HG02884 (cell line): Measurements from ENCODE around the gene TBL1Y.
"Not testable (repeated sequence)": the region's sequence is repeated elsewhere in the genome, so short reads cannot be mapped to it uniquely, and the experiment has no call there.

Experiments
- ATAC-seq: cut with Tn5 transposase; IDR thresholded peaks from one replicate; pipeline ENCODE4 v1.9.1; 2021; ENCODE audit warnings: mild to moderate bottlenecking, moderate library complexity; ENCODE audit not compliant: unreplicated experiment

Gene TBL1Y

DNA sequence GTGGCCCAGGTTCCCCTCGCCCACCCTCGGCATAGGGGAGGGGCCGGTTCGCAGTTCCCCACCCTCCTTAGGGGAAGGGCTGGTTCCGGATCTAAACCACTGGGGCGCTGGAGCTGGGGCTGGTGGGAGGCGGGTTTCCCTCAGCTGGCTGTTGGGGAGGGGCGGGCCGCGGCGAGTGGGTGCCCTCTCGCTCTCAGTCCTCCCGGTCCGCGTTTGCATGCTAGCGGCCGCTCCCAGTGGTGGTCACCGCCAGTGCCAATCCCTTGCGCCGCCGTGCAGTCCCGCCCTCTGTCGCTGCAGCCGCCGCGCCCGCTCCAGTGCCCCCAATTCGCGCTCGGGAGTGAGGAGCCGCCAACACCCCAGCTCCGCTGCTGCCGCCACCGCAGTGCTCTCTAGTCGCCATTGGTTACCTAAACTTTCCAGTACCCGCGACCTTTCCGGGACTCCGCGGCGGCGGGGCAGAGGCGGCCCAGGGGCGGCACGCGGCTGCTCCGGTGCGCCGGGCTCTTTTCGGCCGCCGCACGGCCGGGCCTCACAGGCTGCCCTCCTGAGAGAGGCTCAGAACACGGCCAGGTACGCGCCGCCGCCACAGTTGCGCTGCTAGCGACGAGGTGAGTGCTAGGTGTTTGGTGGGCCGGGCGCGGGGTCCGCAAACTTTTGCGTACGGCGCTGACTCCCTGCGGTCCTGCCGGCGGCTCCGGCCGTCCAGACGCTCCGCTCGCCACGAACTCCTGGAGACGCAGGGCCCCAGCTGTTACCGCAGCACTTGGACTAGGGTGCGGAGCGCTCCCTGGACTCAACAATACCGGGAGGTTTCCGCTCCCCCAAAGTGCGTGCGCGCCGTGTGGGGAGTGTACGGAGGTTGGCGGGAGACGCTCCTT lies at the start of gene TBL1Y:
TBL1Y (plus strand) TSS at position 326 of the 881 bp plus-strand sequence. CDS start 114,388 bp downstream, outside the sequence.
- ATAC-seq, result no peak

DNA sequence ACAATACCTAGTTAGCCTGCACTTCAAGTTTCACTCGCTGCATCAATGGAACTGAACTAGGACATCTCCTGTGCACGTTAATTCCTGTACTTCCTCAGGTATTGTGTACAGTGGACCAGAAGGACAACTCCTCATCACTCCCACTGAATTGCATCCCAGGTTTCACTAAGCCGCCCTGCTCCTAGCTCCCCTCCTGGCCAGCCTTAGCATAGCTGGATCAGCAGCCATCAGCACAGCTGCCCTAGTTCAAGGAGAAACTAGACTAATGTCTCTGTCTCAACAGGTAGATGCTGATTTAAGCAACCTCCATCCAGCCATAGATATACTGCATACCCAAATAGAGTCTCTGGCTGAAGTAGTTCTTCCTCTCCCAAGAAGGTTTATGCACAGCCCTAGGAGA lies 16.0 kb upstream of the TBL1Y start:
- ATAC-seq, result no peak

DNA sequence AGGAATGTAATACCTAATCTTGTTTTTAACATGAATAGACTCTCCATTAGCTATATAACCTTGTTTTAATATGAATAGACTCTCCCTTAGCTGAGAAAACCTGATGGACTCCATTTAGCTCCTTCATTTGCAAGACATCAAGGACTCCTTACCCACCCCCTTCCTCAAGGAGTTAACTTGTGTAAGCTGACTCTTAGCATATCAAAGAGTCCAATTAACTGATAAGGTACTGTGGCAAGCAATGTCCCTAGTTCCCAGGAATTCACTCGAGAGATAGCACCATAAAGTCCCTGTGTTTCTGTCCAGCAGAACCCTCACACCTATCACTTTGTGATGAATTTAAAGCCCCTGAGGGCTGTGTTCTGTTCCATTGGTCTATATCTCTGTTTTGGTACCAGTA lies 15.3 kb upstream of the TBL1Y start:
- ATAC-seq, result no peak

DNA sequence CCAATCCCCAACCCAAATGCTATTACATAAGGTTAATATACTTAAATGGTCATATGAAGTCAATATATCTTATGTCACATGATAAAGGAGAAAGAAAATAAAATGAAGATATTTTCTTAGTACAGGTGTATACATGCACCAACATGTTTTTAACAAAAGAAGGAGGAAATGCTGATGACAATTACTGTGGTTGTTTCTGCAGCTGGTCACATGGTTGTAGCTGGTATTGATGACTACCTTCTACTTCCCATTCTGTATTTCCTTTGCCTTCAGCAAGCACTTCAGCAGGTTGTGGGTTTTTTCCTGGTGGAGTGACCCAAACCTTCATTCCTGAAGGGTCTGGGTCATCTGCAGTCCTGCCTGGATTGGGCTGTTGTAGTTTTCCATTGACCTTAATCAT lies 8.4 kb upstream of the TBL1Y start:
- not testable (repeated sequence) for ATAC-seq

DNA sequence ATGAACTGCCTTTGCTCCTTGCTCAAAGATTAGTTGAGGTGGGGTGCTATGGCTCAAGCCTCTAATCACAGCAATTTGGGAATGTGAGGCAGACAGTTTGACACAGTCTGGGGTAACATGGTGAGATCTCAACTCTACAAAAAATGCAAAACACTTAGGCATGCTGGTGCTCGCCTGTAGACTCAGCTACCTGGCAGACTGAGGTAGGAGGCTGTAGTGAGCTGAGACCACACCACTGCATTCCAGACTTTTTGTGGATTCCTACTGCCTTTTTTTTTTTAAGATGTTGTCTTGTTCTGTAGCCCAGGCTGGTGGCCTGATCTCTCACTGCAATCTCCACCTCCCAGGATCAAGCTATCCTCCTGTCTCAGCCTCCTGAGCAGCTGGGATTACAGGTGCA lies 2.9 kb upstream of the TBL1Y start:
- ATAC-seq, result no peak

DNA sequence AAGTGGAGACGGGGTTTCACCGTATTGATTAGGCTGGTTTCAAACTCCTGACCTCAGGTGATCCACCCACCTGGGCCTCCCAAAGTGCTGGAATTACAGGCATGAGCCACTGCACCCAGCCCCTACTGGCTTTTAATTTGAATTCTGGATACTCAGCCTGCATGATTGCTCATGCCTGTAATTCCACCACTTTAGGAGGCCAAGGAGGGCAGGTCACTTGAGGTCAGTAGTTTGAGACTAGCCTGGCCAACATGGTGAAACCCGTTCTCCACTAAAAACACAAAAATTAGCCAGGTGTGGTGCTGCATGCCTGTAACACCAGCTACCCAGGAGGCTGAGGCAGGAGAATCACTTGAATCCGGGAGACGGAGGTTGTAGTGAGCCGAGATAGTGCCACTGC lies 2.5 kb upstream of the TBL1Y start:
- ATAC-seq, result not testable (repeated sequence)

DNA sequence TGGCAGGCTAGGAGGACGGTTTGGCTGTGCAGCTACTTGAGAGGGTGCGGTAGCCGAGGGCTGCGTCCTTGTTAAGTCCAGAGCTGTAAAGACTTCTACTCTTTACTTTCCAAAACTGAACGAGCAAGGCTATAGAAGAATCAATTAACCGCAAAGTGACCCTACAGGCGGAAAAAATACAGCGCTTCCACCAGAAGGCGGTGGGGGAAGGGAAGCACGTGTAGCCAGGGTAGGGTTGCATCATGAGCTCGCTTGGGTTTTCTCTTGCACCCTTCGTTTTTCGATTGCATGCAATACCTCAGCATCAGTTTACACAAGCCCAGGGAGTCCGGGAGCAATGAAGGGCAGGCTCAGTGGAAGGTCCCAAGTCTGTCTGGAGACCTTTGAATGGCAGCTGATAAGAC lies 1.4 kb upstream of the TBL1Y start:
- ATAC-seq, result no peak

DNA sequence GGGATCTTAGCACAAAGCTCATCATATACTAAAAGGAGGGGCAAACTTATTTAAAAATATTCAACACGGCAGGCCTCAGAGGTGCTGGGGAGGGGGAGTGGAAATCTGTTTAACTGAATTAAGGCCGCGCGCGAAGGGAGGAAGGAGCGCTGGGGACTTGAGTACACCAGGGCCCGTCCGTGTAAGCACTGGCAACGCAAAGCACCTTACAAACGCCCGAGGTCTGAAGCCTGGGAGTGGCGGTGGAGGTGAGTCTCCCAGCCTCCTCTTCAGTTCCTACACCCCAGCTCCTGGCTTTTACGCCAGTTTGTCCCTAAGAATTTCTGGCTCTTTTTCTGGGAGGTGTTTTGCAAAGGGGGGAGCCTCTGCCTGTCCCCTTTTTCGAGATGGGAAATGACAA lies 641 bp upstream of the TBL1Y start:
- ATAC-seq, result no peak

DNA sequence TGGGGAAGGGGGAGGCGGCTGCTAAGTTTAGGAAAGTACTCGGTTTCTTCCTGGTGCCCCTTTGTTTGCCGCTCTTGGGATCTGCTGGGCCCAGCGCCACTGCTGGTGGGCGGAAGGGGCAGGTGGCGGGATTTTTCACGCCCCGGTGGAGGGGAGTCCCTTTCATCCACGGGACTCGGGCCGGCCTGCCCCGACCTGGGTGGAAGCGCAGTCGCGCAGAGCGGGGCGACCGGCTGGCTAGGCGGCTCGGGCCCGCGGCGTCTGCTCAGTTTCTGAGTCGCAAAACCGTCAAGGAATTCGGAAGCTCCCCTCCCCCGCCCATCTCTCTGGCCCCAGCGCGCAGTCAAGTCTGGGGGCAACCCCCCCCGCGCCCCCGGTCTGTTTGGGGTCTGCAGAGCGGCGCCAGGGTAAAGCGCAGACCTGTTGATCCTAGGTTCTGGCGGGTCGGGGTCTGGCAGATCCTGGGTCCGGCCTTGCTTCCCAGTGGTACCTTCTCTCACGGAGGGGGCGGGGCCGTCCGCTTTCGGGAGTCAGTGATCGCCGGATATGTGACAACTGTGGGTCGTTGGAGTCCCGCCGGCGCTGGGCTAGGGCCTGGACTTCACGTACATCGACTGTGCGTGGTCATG lies 870 bp downstream of the TBL1Y start, which contains the start of gene AMELY:
AMELY (minus strand) TSS at position 500 of the 629 bp plus-strand sequence. CDS start 39,144 bp downstream, outside the sequence.
- ATAC-seq, result no peak

DNA sequence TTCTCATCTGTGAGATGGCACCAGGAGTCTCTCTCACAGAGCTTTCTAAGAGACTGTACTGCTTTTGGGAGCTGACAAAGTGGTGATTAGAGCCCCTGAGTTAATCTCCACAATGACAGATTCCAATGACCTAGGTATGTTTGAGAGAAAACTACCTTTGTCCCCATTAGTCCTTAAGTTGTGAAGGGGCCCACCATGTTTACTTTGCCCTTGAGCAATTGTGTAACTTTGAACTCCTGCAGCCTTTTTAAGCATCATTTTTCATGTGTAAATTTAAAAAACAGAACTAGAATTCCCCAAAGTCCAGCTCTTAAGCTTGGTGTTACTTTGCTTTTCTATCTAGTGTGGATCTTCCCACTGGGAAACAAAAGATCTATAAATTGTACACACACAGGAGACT lies 2.9 kb downstream of the TBL1Y start:
- no peak for ATAC-seq

DNA sequence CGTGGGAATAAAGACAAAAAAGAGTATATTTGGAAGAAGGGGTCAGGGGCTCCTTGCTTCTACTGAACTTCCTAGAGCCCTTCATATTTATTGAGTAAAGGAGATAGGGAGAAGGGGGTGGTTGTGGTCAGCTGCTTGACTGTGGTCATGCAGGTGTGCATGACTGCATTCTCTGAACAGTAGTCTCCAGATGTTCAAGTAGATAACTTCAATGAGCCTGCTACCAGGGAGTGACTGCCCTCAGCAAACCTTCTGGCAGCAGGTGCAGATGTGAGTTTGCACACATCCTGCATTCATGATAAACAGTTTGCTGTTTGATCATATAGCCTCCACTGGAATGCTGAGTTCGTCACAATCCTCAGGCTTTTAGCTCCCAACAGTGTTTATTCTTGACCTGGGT lies 10.6 kb downstream of the TBL1Y start:
- no peak for ATAC-seq

DNA sequence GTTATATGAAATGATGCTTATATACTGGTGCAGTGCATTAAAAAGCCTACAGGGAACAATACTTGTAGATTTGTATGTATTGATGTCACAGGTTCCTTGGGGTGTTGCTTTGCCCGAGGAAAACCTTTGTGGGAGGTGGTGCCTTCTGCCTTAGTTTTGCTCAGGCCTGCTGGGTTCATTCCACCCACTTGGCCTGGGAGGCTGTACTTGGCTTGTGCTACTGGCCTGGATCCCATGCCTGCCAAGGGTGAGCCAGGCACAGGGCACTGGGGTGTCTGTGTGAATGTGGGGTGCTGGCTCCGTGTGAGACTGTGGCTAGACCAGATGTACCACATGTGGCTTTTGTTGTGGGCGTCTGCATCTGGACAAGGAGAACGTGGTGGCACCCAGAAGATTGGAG lies 17.8 kb downstream of the TBL1Y start:
- ATAC-seq, result no peak

DNA sequence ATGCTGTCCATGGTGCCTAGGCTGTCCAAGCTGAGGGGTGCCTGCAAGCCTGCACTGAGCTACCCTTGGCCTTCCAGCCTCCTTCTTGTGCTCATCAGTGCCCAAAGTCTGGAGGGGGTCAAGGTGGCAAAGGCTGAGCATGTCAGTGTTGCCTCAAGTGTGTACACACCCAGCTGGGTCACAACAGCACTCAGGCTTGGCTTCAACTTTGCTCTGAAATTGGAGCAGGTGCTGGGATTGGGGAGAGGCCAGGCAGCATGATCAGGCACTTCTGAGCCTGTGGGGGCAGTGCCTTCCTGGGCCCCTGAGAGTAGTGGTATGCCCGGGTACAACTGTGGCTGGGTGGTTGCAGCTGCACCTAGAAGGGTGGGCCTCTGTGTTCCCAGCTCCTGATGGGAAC lies 18.7 kb downstream of the TBL1Y start:
- no peak for ATAC-seq

DNA sequence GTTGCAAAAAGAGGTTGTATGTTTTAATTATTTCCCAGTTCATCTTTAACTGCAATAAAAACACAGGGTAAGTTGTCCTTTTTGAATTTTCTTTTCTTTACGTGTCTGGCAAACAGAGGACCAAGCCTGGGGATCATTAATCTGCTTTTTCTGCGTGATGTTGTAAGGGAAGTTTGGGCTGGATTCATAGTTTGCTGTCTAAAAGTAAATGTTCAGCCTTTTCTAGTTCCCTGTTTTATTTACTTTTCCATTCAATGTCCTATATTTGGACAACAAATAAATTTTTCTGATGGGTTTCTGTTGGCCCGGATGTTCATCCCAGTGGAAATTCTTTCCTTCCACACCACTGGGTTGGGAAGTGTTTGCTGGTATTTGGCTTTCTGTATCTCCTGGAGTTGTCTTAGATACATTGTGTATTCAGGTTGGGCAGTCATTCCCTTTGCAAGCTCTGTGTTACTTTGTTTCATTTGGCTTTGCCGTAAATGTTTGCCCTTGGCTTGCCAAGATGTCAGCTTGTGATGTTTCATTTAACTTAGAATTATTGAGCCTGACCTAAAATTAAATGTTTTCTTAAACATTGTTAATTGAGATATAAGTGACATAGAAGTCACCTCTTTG lies 21.4 kb downstream of the TBL1Y start:
- no peak for ATAC-seq

DNA sequence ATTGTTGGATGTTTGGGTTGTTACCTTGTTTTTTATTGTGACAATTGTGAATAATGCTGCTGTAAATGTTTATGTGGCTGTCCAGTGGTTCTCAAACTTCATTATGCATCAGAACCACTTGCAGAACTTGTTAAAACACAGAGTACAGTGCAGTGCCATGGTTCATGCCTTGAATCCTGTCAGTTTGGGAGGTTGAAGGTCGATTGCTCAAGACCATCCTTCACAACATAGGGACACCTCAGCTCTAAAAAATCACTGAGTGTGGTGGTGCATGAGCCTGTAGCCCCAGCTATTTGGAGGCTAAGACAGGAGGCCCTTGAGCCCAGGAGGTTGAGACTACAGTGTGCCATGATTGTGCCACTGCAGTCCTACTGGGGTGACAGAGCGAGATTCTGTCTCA lies 25.0 kb downstream of the TBL1Y start:
- no peak for ATAC-seq

DNA sequence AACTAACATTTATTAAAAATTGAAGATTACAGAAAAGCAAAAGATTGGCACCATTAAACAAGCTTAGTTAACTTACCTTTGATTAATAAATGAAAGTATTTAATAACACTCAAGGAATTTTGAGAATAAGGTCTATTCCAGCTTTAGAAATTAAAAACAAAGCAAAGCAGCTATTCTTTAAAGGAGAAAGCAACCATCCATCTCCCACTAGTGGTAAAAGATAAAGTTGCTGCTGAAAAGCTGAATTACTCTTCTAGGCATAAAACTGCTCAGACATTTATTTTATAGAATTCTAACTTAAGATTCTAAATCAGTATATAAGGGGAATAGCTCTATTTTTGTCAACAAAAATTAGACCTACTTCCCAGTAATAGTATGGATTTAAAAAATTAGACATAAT lies 37.2 kb downstream of the TBL1Y start:
- no peak for ATAC-seq

DNA sequence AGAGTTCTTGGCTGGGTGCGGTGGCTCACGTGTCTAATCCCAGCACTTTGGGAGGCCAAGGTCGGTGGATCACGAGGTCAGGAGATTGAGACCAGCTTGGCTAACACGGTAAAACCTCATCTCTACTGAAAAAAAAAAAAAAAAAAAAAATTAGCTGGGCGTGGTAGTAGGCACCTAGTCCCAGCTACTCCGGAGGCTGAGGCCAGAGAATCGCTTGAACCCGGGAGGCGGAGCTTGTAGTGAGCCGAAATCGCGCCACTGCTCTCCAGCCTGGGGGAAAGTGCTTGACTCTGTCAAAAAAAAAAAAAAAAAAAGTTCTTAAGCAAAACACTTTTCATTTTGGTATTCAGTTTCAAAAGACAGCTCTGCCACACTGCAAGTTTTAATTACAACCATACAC lies 37.9 kb downstream of the TBL1Y start:
- no peak for ATAC-seq

DNA sequence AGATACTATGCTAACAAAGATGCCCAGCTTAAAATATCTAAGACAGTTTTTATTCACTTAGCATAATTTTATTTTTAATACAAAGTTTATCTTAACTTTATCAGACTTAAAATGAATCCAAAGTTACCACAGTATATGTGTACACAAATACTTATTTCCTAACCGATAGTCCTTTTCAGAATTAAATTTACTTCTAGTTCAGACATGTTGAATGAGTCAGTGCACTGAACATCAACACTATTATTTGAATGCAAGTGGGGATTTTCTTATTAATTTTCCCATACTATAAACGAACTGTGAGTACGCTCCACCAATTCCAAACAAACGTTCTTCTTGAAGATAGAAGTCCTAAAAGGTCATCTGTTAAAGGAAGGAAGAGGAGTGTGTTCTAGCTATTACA lies 39.5 kb downstream of the TBL1Y start:
- ATAC-seq, result no peak

DNA sequence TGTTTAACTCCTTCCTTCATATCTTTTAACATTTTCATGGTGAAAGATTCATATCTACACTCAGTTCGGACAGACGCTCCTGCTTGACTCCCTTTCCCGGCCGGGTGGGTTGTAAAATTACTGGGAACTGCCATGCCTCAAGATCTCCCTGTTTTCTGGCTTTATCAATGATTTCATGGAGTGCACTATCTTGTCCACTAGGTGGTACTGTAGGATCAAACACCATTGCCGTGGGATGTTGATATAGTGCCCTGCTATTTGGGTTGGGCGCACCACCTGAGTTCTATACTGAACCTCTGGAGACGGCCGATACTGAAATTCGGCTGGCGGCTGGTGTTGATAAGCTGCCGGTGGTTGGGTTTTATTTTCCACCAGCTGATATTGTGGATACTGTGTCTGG lies 54.2 kb downstream of the TBL1Y start:
- ATAC-seq, result no peak

DNA sequence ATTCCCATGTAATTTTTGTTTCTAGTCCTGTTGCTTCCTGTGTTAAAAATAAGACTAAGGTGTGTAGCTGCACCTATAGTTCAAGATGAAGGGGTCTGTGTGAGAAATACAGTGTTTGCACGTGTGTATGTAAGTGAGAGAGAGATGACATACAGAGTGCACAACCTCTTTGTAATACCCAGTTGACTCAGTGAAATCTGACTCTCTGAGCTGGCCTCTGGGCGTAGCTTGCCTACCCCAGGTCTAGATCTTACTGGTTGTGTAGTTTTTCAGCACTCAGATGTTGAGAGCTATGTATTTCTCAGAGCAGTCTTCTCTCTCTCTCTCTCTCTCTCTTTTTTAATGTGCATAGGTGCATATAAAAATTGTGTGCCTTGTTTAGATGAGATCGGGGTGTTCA lies 56.0 kb downstream of the TBL1Y start:
- no peak for ATAC-seq

DNA sequence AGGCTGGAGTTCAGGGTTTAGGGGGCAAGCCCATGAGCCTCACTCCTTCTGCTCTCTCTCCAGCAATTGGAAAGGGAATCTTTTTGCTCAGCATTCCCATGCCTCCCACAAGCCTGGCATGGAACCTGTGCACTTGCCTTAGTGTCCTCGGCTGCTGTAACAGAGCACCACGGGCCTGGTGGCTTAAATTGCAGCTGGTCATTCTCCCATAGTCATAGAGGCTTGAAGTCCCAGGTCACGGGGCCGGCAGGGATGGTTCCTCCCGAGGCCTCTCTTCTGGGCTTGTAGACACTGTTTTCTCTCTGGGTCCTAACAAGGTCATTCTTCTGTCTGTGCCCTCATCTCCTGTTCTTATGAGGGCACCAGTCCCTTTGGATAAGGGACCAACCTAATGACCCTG lies 57.2 kb downstream of the TBL1Y start:
- ATAC-seq, result no peak

DNA sequence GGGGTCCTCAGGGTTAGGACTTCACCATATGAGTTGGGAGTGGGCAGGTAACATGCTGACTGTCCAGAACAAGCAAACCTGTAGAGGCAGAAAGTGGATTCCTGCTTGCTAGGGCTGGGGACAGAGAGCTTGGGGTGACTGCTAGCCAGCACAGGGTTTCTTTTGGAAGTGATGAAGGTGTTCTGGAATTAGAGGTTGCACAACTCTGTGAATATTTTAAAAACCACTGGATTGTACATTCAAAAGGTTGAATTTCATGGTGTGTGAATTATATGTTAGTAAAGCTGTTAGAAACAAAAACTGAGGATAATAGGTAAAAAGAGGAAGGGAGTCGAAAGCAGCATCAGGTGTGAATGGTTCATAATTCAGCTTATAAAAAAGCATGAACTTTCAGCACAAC lies 57.7 kb downstream of the TBL1Y start:
- no peak for ATAC-seq
